Neural cell (in vitro differentiated cells): ENCODE data around the gene P2RY11. TPM values are rescaled to one million over a fixed set of nuclear protein-coding genes. Genes with fewer than 3 reads are reported as not detected.

Experiments used
- H2AFZ ChIP-seq: fragments of 200-600, 300-800 bp; sonication (generic), shearing (Covaris generic); 2 replicates; pipeline ENCODE4 v1.6.0; 2014; ENCODE audit warnings: low read depth, mild to moderate bottlenecking, antibody characterized with exemption, low read length, moderate library complexity
- H3F3A ChIP-seq: fragments of 200-600 bp; shearing (Covaris generic); 2 replicates; pipeline ENCODE4 v1.6.1; 2016; ENCODE audit warnings: mild to moderate bottlenecking, moderate library complexity, mixed read lengths, antibody characterized with exemption, low read length; ENCODE audit not compliant: insufficient read depth, poor library complexity, severe bottlenecking
- H3K27ac ChIP-seq: fragments of 200-600, 300-800 bp; sonication (generic), shearing (Covaris generic); 2 replicates; pipeline ENCODE4 v1.5.1; 2014; ENCODE audit warnings: mild to moderate bottlenecking, low read length, moderate library complexity
- H3K27me3 ChIP-seq: fragments of 300-800, 200-600 bp; sonication (generic), shearing (Covaris generic); 2 replicates; pipeline ENCODE4 v1.6.0; 2014; ENCODE audit warnings: mild to moderate bottlenecking, low read depth, low read length, moderate library complexity; ENCODE audit not compliant: insufficient read depth
- H3K36me3 ChIP-seq: fragments of 300-800, 200-600 bp; sonication (generic), shearing (Covaris generic); 2 replicates; pipeline ENCODE4 v1.5.1; 2014; ENCODE audit warnings: mild to moderate bottlenecking, antibody characterized with exemption, low read length, moderate library complexity; ENCODE audit not compliant: insufficient read depth
- H3K4me2 ChIP-seq: fragments of 300-800, 200-600 bp; sonication (generic), shearing (Covaris generic); 2 replicates; pipeline ENCODE4 v1.6.0; 2014; ENCODE audit warnings: mild to moderate bottlenecking, low read length
- H3K4me3 ChIP-seq: fragments of 300-800, 200-600 bp; sonication (generic), shearing (Covaris generic); 2 replicates; pipeline ENCODE4 v1.5.1; 2014; ENCODE audit warnings: mild to moderate bottlenecking, low read length, moderate library complexity
- H3K79me2 ChIP-seq: fragments of 200-600 bp; shearing (Covaris generic); replicated peaks from 2 replicates; pipeline ENCODE4 v1.6.0; 2014; ENCODE audit warnings: mild to moderate bottlenecking, low read length, moderate library complexity; ENCODE audit not compliant: insufficient read depth
- H3K9ac ChIP-seq: fragments of 300-800, 200-600 bp; sonication (generic), shearing (Covaris generic); 2 replicates; pipeline ENCODE4 v1.6.1; 2016; ENCODE audit warnings: mild to moderate bottlenecking, low read length, mixed read lengths
- H3K9me2 ChIP-seq: fragments of 200-600 bp; shearing (Covaris generic); 2 replicates; pipeline ENCODE4 v1.6.1; 2016; ENCODE audit warnings: mild to moderate bottlenecking, low read length, mixed read lengths; ENCODE audit not compliant: insufficient read depth
- H3K9me3 ChIP-seq: fragments of 200-600, 300-800 bp; sonication (generic), shearing (Covaris generic); 2 replicates; pipeline ENCODE4 v1.6.1; 2016; ENCODE audit warnings: mild to moderate bottlenecking, mixed run types, low read length, moderate library complexity, mixed read lengths
- H4K20me1 ChIP-seq: fragments of 200-600 bp; shearing (Covaris generic); 2 replicates; pipeline ENCODE4 v1.6.1; 2016; ENCODE audit warnings: mild to moderate bottlenecking, mixed run types; ENCODE audit not compliant: insufficient read depth
- CTCF ChIP-seq: fragments of 450-650 bp; IDR thresholded peaks from 2 replicates; pipeline ENCODE4 v1.5.1; 2014; ENCODE audit warnings: antibody characterized with exemption, mild to moderate bottlenecking, moderate library complexity; ENCODE audit not compliant: poor library complexity, severe bottlenecking
- EP300 ChIP-seq: fragments of 450-650 bp; conservative IDR thresholded peaks from 2 replicates; pipeline ENCODE4 v1.6.1; 2014; ENCODE audit warnings: antibody characterized with exemption, mild to moderate bottlenecking, moderate library complexity; ENCODE audit not compliant: poor library complexity, severe bottlenecking
- EZH2 ChIP-seq: fragments of 200-600, 300-800 bp; shearing (Covaris generic), sonication (generic); IDR thresholded peaks from 2 replicates; pipeline ENCODE4 v1.6.1; 2014; ENCODE audit warnings: antibody characterized with exemption, low read length, borderline replicate concordance, mild to moderate bottlenecking; ENCODE audit not compliant: insufficient read depth, poor library complexity, severe bottlenecking
- MXI1 ChIP-seq: fragments of 450-650 bp; conservative IDR thresholded peaks from 2 replicates; pipeline ENCODE4 v1.6.1; 2014; ENCODE audit warnings: antibody characterized with exemption, mild to moderate bottlenecking; ENCODE audit not compliant: poor library complexity, severe bottlenecking
- POLR2AphosphoS5 ChIP-seq: IDR thresholded peaks from 2 replicates; pipeline ENCODE4 v1.6.1; 2012
- RAD21 ChIP-seq: fragments of 450-650 bp; conservative IDR thresholded peaks from 2 replicates; pipeline ENCODE4 v1.6.1; 2014; ENCODE audit warnings: antibody characterized with exemption, mild to moderate bottlenecking, moderate library complexity
- SMC3 ChIP-seq: fragments of 450-650 bp; conservative IDR thresholded peaks from 2 replicates; pipeline ENCODE4 v1.6.1; 2014; ENCODE audit warnings: antibody characterized with exemption, mild to moderate bottlenecking, moderate library complexity; ENCODE audit not compliant: poor library complexity
- TAF1 ChIP-seq: IDR thresholded peaks from 2 replicates; pipeline ENCODE4 v1.6.1; 2012; ENCODE audit warnings: low read depth
- polyA plus RNA-seq: library from polyadenylated mRNA; depleted of rRNA; stranded (reverse); fragments of >200 nt; gene quantifications from 2 replicates; pipeline ENCODE4 v1.2.3, GENCODE V29; 2014
- TF ChIP-seq, protein P1 (sequence below): IDR thresholded peaks from 2 replicates; pipeline ENCODE4 v1.6.1; 2012; ENCODE audit warnings: borderline replicate concordance

P2RY11 gene
- polyA plus RNA-seq, 1 donor from 2014 or later: 5.4 TPM

GRCh38 chr19:10104130-10104513 lies 7.4 kb upstream of the P2RY11 start:
- no peaks in the 10 kb centered on the region for H4K20me1 ChIP-seq
- H3K27me3 ChIP-seq: no peaks in the 10 kb centered on the region
- H3K9me3 ChIP-seq: no peaks in the 10 kb centered on the region
- no peak overlapping the region for H3K27ac ChIP-seq
- no peaks in the 10 kb centered on the region for H3K9me2 ChIP-seq
- H3F3A ChIP-seq: no peaks in the 10 kb centered on the region
- H3K9ac ChIP-seq: no peak overlapping the region
- H2AFZ ChIP-seq: no peak overlapping the region
- TF ChIP-seq POLR2AphosphoS5: no peak
- TF ChIP-seq EP300: no peak
- TF ChIP-seq RAD21: no peak
- TF ChIP-seq TAF1: no peak
- TF ChIP-seq MXI1: no peak
- no peak for TF ChIP-seq EZH2
- TF ChIP-seq, protein P1, sequence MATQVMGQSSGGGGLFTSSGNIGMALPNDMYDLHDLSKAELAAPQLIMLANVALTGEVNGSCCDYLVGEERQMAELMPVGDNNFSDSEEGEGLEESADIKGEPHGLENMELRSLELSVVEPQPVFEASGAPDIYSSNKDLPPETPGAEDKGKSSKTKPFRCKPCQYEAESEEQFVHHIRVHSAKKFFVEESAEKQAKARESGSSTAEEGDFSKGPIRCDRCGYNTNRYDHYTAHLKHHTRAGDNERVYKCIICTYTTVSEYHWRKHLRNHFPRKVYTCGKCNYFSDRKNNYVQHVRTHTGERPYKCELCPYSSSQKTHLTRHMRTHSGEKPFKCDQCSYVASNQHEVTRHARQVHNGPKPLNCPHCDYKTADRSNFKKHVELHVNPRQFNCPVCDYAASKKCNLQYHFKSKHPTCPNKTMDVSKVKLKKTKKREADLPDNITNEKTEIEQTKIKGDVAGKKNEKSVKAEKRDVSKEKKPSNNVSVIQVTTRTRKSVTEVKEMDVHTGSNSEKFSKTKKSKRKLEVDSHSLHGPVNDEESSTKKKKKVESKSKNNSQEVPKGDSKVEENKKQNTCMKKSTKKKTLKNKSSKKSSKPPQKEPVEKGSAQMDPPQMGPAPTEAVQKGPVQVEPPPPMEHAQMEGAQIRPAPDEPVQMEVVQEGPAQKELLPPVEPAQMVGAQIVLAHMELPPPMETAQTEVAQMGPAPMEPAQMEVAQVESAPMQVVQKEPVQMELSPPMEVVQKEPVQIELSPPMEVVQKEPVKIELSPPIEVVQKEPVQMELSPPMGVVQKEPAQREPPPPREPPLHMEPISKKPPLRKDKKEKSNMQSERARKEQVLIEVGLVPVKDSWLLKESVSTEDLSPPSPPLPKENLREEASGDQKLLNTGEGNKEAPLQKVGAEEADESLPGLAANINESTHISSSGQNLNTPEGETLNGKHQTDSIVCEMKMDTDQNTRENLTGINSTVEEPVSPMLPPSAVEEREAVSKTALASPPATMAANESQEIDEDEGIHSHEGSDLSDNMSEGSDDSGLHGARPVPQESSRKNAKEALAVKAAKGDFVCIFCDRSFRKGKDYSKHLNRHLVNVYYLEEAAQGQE: no peak
- no peak for TF ChIP-seq CTCF
- no peak for TF ChIP-seq SMC3
- H3K4me3 ChIP-seq: no peak overlapping the region
- no peaks in the 10 kb centered on the region for H3K36me3 ChIP-seq
- H3K4me2 ChIP-seq: no peak overlapping the region
- peaks cover 12% of the 10 kb centered on the region for H3K79me2 ChIP-seq

DNA sequence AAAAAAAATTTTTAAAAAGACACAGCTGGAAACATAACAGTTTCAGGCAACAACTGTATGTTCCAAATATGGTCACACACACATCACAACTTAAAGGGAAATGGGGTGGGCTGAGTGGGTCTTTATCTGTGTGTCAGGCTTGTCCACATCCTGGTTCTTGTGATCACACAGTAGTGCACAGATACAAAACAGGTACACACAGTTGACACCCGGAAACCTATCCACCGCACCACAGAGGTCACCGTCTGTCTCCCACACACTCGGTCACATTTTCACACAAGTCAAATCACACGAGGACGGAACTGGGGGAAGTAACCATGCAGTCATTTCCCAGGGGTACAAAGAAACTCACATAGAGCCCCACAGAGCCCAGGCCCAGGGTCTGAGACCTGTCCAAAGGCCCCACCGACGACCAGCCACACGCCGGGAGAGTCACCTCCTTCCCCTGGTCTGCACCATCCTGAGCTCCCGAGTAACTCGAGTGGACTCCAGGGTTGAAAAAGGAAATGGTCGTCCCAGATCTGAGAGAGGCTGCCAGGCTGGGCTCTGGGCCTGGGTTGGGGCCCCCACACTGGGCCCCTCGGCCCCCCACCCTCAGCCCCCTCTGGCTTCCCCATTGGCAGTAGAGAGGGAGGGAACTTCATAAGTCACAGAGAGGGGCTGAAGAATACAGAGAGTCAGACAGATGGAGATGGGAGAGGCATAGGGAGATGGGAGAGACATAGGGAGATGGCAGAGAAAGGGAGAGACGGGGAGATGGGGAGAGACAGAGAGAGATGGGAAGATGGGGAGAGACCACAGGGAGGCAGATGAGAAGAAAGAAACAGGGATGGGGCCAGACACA lies 6.6 kb upstream of the P2RY11 start:
- H3K36me3 ChIP-seq: no peaks in the 10 kb centered on the region
- H3K79me2 ChIP-seq: peaks cover 12% of the 10 kb centered on the region
- H3K27ac ChIP-seq: no peak overlapping the region
- H3K4me2 ChIP-seq: no peak overlapping the region
- H3F3A ChIP-seq: no peaks in the 10 kb centered on the region
- H2AFZ ChIP-seq: no peak overlapping the region
- H3K27me3 ChIP-seq: no peaks in the 10 kb centered on the region
- no peaks in the 10 kb centered on the region for H4K20me1 ChIP-seq
- H3K9me2 ChIP-seq: no peaks in the 10 kb centered on the region
- TF ChIP-seq EZH2: no peak
- no peak for TF ChIP-seq POLR2AphosphoS5
- TF ChIP-seq EP300: no peak
- no peak for TF ChIP-seq MXI1
- TF ChIP-seq SMC3: no peak
- TF ChIP-seq, protein P1: no peak
- no peak for TF ChIP-seq TAF1
- TF ChIP-seq CTCF: no peak
- no peak for TF ChIP-seq RAD21
- no peak overlapping the region for H3K4me3 ChIP-seq
- H3K9me3 ChIP-seq: no peaks in the 10 kb centered on the region
- H3K9ac ChIP-seq: no peak overlapping the region
